WTC11 (cell line): ENCODE measurements around the gene COBL. TPM values are rescaled to one million over a fixed set of nuclear protein-coding genes. Genes with fewer than 3 reads are reported as not detected.

Experiments
- ATAC-seq: fragments of 200-7000 bp; cut with Tn5 transposase; 2 replicates; pipeline ENCODE4 v1.10.0; 2021; ENCODE audit warnings: mild to moderate bottlenecking, moderate library complexity
- CTCF ChIA-PET: fragments of 300-600 bp; sonication (Branson Sonifier 250); formaldehyde crosslinking; loops from one replicate; lab custom pipeline; 2021; ENCODE audit warnings: antibody characterized with exemption; lab: Charles Lee
- POLR2A ChIA-PET: fragments of 350-600 bp; sonication (Branson Sonifier 250); formaldehyde crosslinking; loops from one replicate; lab custom pipeline; 2021; ENCODE audit warnings: antibody characterized with exemption; lab: Charles Lee
- DNase-seq: peaks from one replicate; pipeline ENCODE4 v3.0.0; 2021; ENCODE audit warnings: low spot score
- H3K27ac Mint-ChIP-seq: 2 replicates; pipeline ENCODE4 v1.8.0; 2021; ENCODE audit warnings: mixed read lengths
- H3K27me3 Mint-ChIP-seq: 2 replicates; pipeline ENCODE4 v1.8.0; 2021; ENCODE audit warnings: low read depth, mild to moderate bottlenecking, moderate library complexity, mixed read lengths
- H3K36me3 Mint-ChIP-seq: 2 replicates; pipeline ENCODE4 v1.8.0; 2021; ENCODE audit warnings: mixed read lengths
- H3K4me1 Mint-ChIP-seq: 2 replicates; pipeline ENCODE4 v1.8.0; 2022; ENCODE audit warnings: mixed read lengths
- H3K4me3 Mint-ChIP-seq: 2 replicates; pipeline ENCODE4 v1.8.0; 2021; ENCODE audit warnings: mild to moderate bottlenecking, moderate library complexity, mixed read lengths
- H3K9me3 Mint-ChIP-seq: 2 replicates; pipeline ENCODE4 v1.8.0; 2021; ENCODE audit warnings: mixed read lengths
- EMX1 ChIP-seq: fragments of 250-450 bp; sonication (Bioruptor Pico); IDR thresholded peaks from 2 replicates; pipeline ENCODE4 v1.8.0; 2021; ENCODE audit warnings: mild to moderate bottlenecking
- FOXJ3 ChIP-seq: sonication (generic); formaldehyde crosslinking; IDR thresholded peaks from 2 replicates; pipeline ENCODE4 v1.9.0; 2021; ENCODE audit warnings: missing genetic modification reagents, mild to moderate bottlenecking, borderline replicate concordance
- NFATC4 ChIP-seq: fragments of 250-450 bp; sonication (Bioruptor Pico); IDR thresholded peaks from 2 replicates; pipeline ENCODE4 v1.9.0; 2021; ENCODE audit warnings: mild to moderate bottlenecking
- NFE2L1 ChIP-seq: sonication (generic); formaldehyde crosslinking; IDR thresholded peaks from 2 replicates; pipeline ENCODE4 v1.8.1; 2023; ENCODE audit warnings: missing genetic modification reagents
- SMAD4 ChIP-seq: sonication (generic); formaldehyde crosslinking; IDR thresholded peaks from 2 replicates; pipeline ENCODE4 v1.8.0; 2022; ENCODE audit warnings: mild to moderate bottlenecking, missing genetic modification reagents
- ZNF416 ChIP-seq: fragments of 250-450 bp; sonication (Bioruptor Pico); IDR thresholded peaks from 2 replicates; pipeline ENCODE4 v1.9.0; 2021; ENCODE audit warnings: mild to moderate bottlenecking, inconsistent platforms
- total RNA-seq: library from RNA; stranded (reverse); gene quantifications from 3 replicates; pipeline ENCODE4 v1.2.3, GENCODE V29; 2021
- TF ChIP-seq, protein P1 (sequence below): sonication (generic); formaldehyde crosslinking; IDR thresholded peaks from 2 replicates; pipeline ENCODE4 v1.8.1; 2023; ENCODE audit warnings: mild to moderate bottlenecking, moderate library complexity, missing genetic modification reagents
- TF ChIP-seq, protein P2 (sequence below): fragments of 250-450 bp; sonication (Bioruptor Pico); IDR thresholded peaks from 2 replicates; pipeline ENCODE4 v1.9.0; 2021; ENCODE audit warnings: mild to moderate bottlenecking
- TF ChIP-seq, protein P3 (sequence below): sonication (generic); formaldehyde crosslinking; IDR thresholded peaks from 2 replicates; pipeline ENCODE4 v1.8.0; 2023; ENCODE audit warnings: missing genetic modification reagents, mild to moderate bottlenecking, borderline replicate concordance
- TF ChIP-seq, protein P4 (sequence below): sonication (generic); formaldehyde crosslinking; IDR thresholded peaks from 2 replicates; pipeline ENCODE4 v1.8.1; 2023; ENCODE audit warnings: mild to moderate bottlenecking, missing genetic modification reagents, moderate library complexity
- TF ChIP-seq, protein P5 (sequence below): sonication (generic); formaldehyde crosslinking; IDR thresholded peaks from 2 replicates; pipeline ENCODE4 v1.8.1; 2023; ENCODE audit warnings: mild to moderate bottlenecking, missing genetic modification reagents

COBL gene
- total RNA-seq, 1 experiment from 2014 or later = 36.5 TPM

DNA sequence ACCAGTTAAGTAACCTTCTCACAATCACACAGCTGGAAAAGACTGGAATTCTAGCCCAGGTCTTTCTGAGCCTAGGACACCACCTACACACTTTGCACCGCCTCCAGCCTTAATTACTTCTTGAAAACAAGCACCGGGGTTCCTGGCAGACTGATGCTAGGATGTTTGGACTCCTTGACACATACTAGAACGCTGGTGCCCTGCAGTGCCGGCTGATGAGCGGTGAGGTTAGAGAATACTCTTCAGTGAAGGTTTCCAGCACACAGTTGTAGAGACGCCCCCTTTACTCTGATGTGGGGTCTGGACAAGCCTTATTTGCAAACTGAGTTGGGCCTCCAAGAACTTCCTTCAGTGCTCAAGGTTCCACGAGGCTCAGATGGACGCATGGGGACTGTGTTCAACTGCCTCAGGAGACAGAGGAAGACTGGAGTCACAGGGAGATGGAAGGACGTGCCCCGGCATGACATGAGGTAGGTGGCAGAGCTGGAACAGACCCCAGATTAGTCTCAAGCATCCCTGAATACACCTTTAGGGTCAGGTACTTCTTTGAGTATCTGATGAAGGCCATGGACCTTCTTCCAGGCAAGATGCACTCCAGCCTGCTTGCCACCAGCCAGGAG is 89.6 kb downstream of the COBL start (continued):
- TF ChIP-seq, protein P1, sequence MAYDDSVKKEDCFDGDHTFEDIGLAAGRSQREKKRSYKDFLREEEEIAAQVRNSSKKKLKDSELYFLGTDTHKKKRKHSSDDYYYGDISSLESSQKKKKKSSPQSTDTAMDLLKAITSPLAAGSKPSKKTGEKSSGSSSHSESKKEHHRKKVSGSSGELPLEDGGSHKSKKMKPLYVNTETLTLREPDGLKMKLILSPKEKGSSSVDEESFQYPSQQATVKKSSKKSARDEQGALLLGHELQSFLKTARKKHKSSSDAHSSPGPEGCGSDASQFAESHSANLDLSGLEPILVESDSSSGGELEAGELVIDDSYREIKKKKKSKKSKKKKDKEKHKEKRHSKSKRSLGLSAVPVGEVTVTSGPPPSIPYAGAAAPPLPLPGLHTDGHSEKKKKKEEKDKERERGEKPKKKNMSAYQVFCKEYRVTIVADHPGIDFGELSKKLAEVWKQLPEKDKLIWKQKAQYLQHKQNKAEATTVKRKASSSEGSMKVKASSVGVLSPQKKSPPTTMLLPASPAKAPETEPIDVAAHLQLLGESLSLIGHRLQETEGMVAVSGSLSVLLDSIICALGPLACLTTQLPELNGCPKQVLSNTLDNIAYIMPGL = no peak

DNA sequence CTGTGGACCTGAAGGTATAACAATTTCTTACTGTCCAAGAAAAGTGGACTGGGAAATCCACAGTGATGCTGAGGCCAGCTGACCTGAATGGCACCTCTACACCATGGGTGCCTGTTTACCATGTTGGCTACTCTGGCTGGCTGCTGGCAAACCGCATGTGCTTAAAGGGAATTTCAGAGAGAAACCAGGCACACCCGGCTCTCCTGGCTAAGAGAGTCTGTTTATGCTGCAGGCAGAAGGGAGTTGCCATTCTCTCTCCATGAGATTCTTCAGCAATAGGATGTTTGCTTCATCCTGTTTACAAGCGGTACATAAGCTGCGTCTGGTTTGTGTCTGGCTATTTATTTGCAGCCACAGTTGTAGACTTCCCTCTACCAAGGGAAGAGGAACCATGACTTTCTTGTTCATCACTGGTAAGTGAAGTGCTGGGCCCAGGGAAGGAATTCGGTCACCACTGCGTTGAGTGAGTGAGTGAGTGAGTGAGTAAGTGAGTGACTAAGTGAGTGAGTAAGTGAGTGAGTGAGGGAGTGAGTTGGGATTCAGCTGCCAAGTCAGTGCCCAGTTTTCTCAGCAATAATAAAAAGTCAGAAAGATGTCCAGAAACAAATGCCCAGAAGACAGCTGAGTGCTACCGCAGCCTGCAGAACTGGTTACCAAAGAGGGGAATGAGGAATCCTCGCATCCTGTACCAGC is 90.4 kb downstream of the COBL start:
- no peak for ATAC-seq
- Mint-ChIP-seq H3K27ac (peak overlapping the region; percentile 9), H3K36me3 (no peaks in the 10 kb centered on the region), H3K9me3 (no peaks in the 10 kb centered on the region), H3K27me3 (no peaks in the 10 kb centered on the region), H3K4me3 (no peak overlapping the region)
- TF ChIP-seq FOXJ3 (CRISPR knock-in tag) (no peak), NFE2L1 (CRISPR knock-in tag) (no peak)
- TF ChIP-seq, protein P2, sequence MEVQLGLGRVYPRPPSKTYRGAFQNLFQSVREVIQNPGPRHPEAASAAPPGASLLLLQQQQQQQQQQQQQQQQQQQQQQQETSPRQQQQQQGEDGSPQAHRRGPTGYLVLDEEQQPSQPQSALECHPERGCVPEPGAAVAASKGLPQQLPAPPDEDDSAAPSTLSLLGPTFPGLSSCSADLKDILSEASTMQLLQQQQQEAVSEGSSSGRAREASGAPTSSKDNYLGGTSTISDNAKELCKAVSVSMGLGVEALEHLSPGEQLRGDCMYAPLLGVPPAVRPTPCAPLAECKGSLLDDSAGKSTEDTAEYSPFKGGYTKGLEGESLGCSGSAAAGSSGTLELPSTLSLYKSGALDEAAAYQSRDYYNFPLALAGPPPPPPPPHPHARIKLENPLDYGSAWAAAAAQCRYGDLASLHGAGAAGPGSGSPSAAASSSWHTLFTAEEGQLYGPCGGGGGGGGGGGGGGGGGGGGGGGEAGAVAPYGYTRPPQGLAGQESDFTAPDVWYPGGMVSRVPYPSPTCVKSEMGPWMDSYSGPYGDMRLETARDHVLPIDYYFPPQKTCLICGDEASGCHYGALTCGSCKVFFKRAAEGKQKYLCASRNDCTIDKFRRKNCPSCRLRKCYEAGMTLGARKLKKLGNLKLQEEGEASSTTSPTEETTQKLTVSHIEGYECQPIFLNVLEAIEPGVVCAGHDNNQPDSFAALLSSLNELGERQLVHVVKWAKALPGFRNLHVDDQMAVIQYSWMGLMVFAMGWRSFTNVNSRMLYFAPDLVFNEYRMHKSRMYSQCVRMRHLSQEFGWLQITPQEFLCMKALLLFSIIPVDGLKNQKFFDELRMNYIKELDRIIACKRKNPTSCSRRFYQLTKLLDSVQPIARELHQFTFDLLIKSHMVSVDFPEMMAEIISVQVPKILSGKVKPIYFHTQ (CRISPR knock-in tag) = no peak
- TF ChIP-seq, protein P3, sequence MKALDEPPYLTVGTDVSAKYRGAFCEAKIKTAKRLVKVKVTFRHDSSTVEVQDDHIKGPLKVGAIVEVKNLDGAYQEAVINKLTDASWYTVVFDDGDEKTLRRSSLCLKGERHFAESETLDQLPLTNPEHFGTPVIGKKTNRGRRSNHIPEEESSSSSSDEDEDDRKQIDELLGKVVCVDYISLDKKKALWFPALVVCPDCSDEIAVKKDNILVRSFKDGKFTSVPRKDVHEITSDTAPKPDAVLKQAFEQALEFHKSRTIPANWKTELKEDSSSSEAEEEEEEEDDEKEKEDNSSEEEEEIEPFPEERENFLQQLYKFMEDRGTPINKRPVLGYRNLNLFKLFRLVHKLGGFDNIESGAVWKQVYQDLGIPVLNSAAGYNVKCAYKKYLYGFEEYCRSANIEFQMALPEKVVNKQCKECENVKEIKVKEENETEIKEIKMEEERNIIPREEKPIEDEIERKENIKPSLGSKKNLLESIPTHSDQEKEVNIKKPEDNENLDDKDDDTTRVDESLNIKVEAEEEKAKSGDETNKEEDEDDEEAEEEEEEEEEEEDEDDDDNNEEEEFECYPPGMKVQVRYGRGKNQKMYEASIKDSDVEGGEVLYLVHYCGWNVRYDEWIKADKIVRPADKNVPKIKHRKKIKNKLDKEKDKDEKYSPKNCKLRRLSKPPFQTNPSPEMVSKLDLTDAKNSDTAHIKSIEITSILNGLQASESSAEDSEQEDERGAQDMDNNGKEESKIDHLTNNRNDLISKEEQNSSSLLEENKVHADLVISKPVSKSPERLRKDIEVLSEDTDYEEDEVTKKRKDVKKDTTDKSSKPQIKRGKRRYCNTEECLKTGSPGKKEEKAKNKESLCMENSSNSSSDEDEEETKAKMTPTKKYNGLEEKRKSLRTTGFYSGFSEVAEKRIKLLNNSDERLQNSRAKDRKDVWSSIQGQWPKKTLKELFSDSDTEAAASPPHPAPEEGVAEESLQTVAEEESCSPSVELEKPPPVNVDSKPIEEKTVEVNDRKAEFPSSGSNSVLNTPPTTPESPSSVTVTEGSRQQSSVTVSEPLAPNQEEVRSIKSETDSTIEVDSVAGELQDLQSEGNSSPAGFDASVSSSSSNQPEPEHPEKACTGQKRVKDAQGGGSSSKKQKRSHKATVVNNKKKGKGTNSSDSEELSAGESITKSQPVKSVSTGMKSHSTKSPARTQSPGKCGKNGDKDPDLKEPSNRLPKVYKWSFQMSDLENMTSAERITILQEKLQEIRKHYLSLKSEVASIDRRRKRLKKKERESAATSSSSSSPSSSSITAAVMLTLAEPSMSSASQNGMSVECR (CRISPR knock-in tag) = no peak
- TF ChIP-seq, protein P1 = no peak
- TF ChIP-seq, all 79 proteins: peak for 0
- H3K4me1 Mint-ChIP-seq = peaks cover 66% of the 10 kb centered on the region
- ChIA-PET CTCF (interaction anchor here (1.1 to 4.6 kb wide), 20 partner anchors 10 to 144 kb away, joined by 5 to 78 read pairs (median 9); no protein-coding TSS in a partner anchor), POLR2A (interaction anchor here (1.0 kb wide), 1 partner anchor 36 kb away, joined by 3 read pairs; no protein-coding TSS in a partner anchor)
- no peak for DNase-seq

DNA sequence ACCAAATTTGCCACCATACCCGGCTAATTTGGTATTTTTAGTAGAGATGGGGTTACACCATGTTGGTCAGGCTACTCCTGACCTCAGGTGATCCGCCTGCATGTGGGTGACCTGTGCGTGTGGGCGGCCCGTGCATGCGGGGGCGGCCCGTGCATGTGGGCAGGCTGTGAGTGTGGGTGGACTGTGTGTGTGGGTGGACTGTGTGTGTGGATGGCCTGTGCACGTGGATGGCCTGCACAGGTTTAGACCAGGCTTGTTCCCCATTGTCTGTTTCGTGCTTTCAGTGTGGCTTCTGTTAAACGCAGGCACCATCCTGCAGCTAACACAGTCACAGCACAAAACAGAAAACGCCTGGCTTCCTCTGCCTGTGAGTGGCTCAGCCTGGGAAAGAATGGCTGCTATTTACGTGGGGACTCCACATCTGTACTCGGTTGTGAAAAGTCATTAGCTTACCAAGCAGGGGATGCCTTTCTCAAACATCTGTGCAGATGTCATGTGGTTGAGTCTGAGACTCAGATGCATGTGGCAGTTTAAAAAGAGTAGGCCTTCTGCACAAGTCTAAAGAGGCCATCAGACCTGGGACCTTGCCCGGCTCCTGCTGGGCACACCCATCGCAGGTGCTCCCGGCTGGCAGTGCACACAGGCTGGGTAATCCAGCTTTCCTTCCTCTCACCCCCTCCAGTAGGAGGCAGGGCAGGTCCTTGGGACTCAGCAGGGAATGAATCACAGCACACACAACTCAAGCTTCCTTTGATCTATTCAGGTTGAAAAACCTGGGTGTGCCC is 91.6 kb downstream of the COBL start:
- Mint-ChIP-seq H3K36me3 (no peaks in the 10 kb centered on the region), H3K27ac (peak overlapping the region; percentile 33; the same call in 1 of the 2 replicates), H3K27me3 (no peaks in the 10 kb centered on the region), H3K4me1 (peaks cover 63% of the 10 kb centered on the region), H3K9me3 (no peaks in the 10 kb centered on the region)
- CTCF ChIA-PET = interaction anchor here (0.6 to 4.6 kb wide), 46 partner anchors 12 to 204 kb away, joined by 3 to 78 read pairs (median 5); no protein-coding TSS in a partner anchor
- TF ChIP-seq NFATC4 (CRISPR knock-in tag) = no peak
- TF ChIP-seq ZNF416 = no peak
- TF ChIP-seq SMAD4 (CRISPR knock-in tag) = no peak
- TF ChIP-seq, protein P4, sequence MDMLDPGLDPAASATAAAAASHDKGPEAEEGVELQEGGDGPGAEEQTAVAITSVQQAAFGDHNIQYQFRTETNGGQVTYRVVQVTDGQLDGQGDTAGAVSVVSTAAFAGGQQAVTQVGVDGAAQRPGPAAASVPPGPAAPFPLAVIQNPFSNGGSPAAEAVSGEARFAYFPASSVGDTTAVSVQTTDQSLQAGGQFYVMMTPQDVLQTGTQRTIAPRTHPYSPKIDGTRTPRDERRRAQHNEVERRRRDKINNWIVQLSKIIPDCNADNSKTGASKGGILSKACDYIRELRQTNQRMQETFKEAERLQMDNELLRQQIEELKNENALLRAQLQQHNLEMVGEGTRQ = no peak
- TF ChIP-seq, protein P5, sequence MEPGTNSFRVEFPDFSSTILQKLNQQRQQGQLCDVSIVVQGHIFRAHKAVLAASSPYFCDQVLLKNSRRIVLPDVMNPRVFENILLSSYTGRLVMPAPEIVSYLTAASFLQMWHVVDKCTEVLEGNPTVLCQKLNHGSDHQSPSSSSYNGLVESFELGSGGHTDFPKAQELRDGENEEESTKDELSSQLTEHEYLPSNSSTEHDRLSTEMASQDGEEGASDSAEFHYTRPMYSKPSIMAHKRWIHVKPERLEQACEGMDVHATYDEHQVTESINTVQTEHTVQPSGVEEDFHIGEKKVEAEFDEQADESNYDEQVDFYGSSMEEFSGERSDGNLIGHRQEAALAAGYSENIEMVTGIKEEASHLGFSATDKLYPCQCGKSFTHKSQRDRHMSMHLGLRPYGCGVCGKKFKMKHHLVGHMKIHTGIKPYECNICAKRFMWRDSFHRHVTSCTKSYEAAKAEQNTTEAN (CRISPR knock-in tag) = no peak
- no peak for TF ChIP-seq EMX1 (CRISPR knock-in tag)
- TF ChIP-seq, all 79 proteins: peak for 0
- DNase-seq (peak; percentile 45), ATAC-seq (peak; percentile 90)
- H3K4me3 Mint-ChIP-seq = no peak overlapping the region
- POLR2A ChIA-PET = interaction anchor here (1.0 kb wide), 2 partner anchors 9 to 35 kb away, joined by 3 to 5 read pairs; no protein-coding TSS in a partner anchor
